SK-N-SH treated with all-trans-retinoic acid at 6 μM for 48 hours (cell line): Measurements from ENCODE around the gene ARRDC4.

Experiments
- BACH2 ChIP-seq: fragments of 250-450 bp; sonication (Bioruptor Pico); IDR thresholded peaks from 2 replicates; pipeline ENCODE4 v1.9.0; 2021; ENCODE audit warnings: mild to moderate bottlenecking, borderline replicate concordance
- CSDC2 ChIP-seq: fragments of 250-450 bp; sonication (Bioruptor Pico); IDR thresholded peaks from 2 replicates; pipeline ENCODE4 v1.5.0; 2020; ENCODE audit warnings: mild to moderate bottlenecking, moderate library complexity
- RARB ChIP-seq: fragments of 250-450 bp; sonication (Bioruptor Pico); IDR thresholded peaks from 2 replicates; pipeline ENCODE4 v1.8.0; 2021; ENCODE audit warnings: mild to moderate bottlenecking, moderate library complexity
- SNAI2 ChIP-seq: fragments of 250-450 bp; sonication (Bioruptor Pico); IDR thresholded peaks from 2 replicates; pipeline ENCODE4 v1.5.0; 2020; ENCODE audit warnings: mild to moderate bottlenecking, moderate library complexity
- TOX ChIP-seq: fragments of 250-450 bp; sonication (Bioruptor Pico); IDR thresholded peaks from 2 replicates; pipeline ENCODE4 v1.8.0; 2021; ENCODE audit warnings: mild to moderate bottlenecking, moderate library complexity, borderline replicate concordance
- ZC3H10 ChIP-seq: fragments of 250-450 bp; sonication (Bioruptor Pico); IDR thresholded peaks from 2 replicates; pipeline ENCODE4 v1.5.1; 2021; ENCODE audit warnings: mild to moderate bottlenecking, moderate library complexity
- ZFP30 ChIP-seq: fragments of 450-650 bp; formaldehyde crosslinking; IDR thresholded peaks from 2 replicates; pipeline ENCODE4 v1.5.0; 2022; ENCODE audit warnings: mild to moderate bottlenecking, moderate library complexity
- ZNF70 ChIP-seq: fragments of 450-650 bp; formaldehyde crosslinking; IDR thresholded peaks from 2 replicates; pipeline ENCODE4 v1.5.0; 2020; ENCODE audit warnings: mild to moderate bottlenecking, moderate library complexity

GRCh38 chr15:98013631-98014030, 53.1 kb downstream of the ARRDC4 start:
- TF ChIP-seq SNAI2 (CRISPR knock-in tag) (no peak), RARB (CRISPR knock-in tag) (no peak), ZC3H10 (CRISPR knock-in tag) (no peak), BACH2 (no peak), TOX (CRISPR knock-in tag) (no peak), CSDC2 (CRISPR knock-in tag) (no peak), ZFP30 (CRISPR knock-in tag) (no peak), ZNF70 (no peak)
